Dendritic cell treated with granulocyte-macrophage colony-stimulating factor and Interleukin-4, amounts not matched to agents 40 ng/mL and 50 ng/mL, for 4 days (primary cell): ENCODE results near the gene SBNO1.

ENCODE experiments used
- H3K27ac Mint-ChIP-seq: one replicate; pipeline ENCODE4 v1.8.0; 2022; ENCODE audit warnings: mild to moderate bottlenecking, mixed read lengths
- H3K27me3 Mint-ChIP-seq: one replicate; pipeline ENCODE4 v1.8.0; 2022; ENCODE audit warnings: mild to moderate bottlenecking, mixed read lengths
- H3K36me3 Mint-ChIP-seq: one replicate; pipeline ENCODE4 v1.8.0; 2022; ENCODE audit warnings: low read depth, mixed read lengths
- H3K4me1 Mint-ChIP-seq: one replicate; pipeline ENCODE4 v1.8.0; 2022; ENCODE audit warnings: low read depth, mixed read lengths
- H3K4me3 Mint-ChIP-seq: one replicate; pipeline ENCODE4 v1.8.0; 2022; ENCODE audit warnings: mild to moderate bottlenecking, moderate library complexity, mixed read lengths
- H3K9me3 Mint-ChIP-seq: one replicate; pipeline ENCODE4 v1.8.0; 2022; ENCODE audit warnings: mixed read lengths
- intact Hi-C: fragments of 100-400 bp; cut with micrococcal nuclease; formaldehyde crosslinking; loops from one replicate; pipeline ENCODE4 v1.15.0; 2022

SBNO1 gene

DNA sequence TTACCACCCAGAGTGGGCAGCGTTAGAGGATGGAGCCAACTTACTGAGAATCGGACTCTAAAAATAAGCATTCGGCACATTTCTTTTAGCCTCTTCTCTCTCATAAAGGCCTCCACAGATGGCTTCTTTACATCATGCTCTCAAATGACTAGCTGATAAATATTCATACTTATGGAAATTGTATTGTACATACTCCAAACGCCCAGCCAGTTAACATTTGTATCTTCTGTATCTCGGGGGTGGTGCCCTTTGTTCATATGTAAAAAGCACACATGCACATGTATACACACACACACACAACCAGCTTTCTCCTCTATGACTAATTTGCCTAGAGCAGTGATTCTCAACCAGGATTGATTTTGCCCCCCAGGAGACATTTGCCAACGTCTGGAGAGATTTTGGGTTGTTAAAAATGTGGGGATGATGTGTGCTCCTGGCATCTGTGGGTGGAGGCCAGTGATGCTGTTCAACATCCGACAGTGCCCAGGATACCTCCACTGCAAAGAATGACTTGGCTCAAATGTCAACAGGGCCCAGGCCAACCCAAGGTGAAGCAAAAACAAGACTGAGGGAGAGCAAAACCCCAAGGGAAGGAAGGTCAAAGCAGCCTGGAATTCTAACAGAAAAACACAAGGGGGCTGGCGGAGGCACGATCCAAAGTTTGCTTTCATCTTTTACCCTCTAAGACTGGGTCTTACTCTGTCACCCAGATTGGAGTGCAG is 77.8 kb downstream of the SBNO1 start:
- intact Hi-C loops, result no loop called here
- no peak overlapping the region for H3K27ac Mint-ChIP-seq
- no peak overlapping the region for H3K4me3 Mint-ChIP-seq
- H3K9me3 Mint-ChIP-seq, result no peaks in the 10 kb centered on the region
- H3K27me3 Mint-ChIP-seq, result no peaks in the 10 kb centered on the region
- H3K4me1 Mint-ChIP-seq, result no peaks in the 10 kb centered on the region
- H3K36me3 Mint-ChIP-seq, result peaks cover 33% of the 10 kb centered on the region

- Mint-ChIP-seq H3K27ac (no peak overlapping the region), H3K27me3 (no peaks in the 10 kb centered on the region), H3K9me3 (no peaks in the 10 kb centered on the region), H3K4me3 (no peak overlapping the region), H3K36me3 (peaks cover 12% of the 10 kb centered on the region), H3K4me1 (no peaks in the 10 kb centered on the region)
- intact Hi-C loops, result no loop called here
Measured at GRCh38 chr12:123284669-123285068, 80.0 kb downstream of the SBNO1 start.

DNA sequence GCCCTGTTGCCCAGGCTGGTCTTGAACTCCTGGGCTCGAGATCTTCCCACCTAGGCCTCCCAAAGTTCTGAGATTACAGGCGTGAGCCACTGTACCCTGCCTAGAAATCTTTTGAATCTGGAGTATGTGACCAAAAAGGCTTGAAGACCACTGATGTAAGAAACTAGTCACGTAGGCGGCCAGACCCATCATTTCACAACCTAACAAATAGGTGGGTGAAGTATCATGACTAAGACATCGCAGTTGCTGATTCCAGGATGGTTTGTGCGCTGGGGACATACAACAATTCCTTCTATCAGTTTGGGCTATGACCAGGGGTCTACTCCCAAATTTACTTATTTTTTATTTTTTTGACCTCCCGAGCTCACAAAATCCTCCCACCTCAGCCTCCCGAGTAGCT is 81.2 kb downstream of the SBNO1 start:
- no peak overlapping the region for H3K27ac Mint-ChIP-seq
- peaks cover 1% of the 10 kb centered on the region for H3K36me3 Mint-ChIP-seq
- intact Hi-C loops, result no loop called here
- H3K4me3 Mint-ChIP-seq, result no peak overlapping the region
- no peaks in the 10 kb centered on the region for H3K9me3 Mint-ChIP-seq
- no peaks in the 10 kb centered on the region for H3K27me3 Mint-ChIP-seq
- H3K4me1 Mint-ChIP-seq, result no peaks in the 10 kb centered on the region

GRCh38 chr12:123282111-123282510 is 82.5 kb downstream of the SBNO1 start:
- Mint-ChIP-seq H3K36me3 (no peaks in the 10 kb centered on the region), H3K27me3 (no peaks in the 10 kb centered on the region), H3K9me3 (no peaks in the 10 kb centered on the region), H3K4me1 (peaks cover 5% of the 10 kb centered on the region), H3K4me3 (no peak overlapping the region), H3K27ac (no peak overlapping the region)
- intact Hi-C loops, result no loop called here

GRCh38 chr12:123280971-123281370 is 83.7 kb downstream of the SBNO1 start:
- Mint-ChIP-seq H3K4me1 (peaks cover 5% of the 10 kb centered on the region), H3K27ac (peak overlapping the region; percentile 45), H3K4me3 (no peak overlapping the region), H3K36me3 (no peaks in the 10 kb centered on the region), H3K9me3 (no peaks in the 10 kb centered on the region), H3K27me3 (no peaks in the 10 kb centered on the region)
- intact Hi-C loops, result no loop called here

GRCh38 chr12:123278101-123278627 is 86.5 kb downstream of the SBNO1 start:
- no peaks in the 10 kb centered on the region for H3K9me3 Mint-ChIP-seq
- peak overlapping the region; percentile 96 for H3K27ac Mint-ChIP-seq
- H3K4me3 Mint-ChIP-seq, result peak overlapping the region; percentile 48
- peaks cover 5% of the 10 kb centered on the region for H3K4me1 Mint-ChIP-seq
- H3K27me3 Mint-ChIP-seq, result peaks cover 2% of the 10 kb centered on the region
- intact Hi-C loops, result no loop called here
- H3K36me3 Mint-ChIP-seq, result no peaks in the 10 kb centered on the region

DNA sequence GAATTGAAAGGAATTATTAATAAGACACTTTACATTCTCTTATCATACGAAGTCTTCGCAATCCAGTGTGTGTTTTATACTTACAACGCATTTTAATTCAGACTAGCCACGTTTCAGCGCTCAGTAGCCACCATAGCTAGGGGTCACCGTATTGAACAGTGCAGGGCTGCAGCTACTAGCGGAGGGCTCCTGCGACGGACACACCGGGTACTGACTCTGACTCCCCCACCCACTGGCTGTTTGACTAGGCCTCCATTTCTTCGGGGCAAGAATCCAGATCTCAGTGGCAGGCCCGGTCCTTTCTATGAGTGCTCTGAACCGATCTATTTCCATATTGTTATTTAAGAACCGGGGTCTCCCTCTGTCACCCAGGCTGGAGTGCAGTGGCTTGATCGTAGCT is 91.5 kb downstream of the SBNO1 start:
- Mint-ChIP-seq H3K27ac (no peak overlapping the region), H3K4me1 (peaks cover 29% of the 10 kb centered on the region), H3K27me3 (peaks cover 2% of the 10 kb centered on the region), H3K36me3 (no peaks in the 10 kb centered on the region), H3K4me3 (no peak overlapping the region), H3K9me3 (no peaks in the 10 kb centered on the region)
- intact Hi-C loops, result no loop called here

DNA sequence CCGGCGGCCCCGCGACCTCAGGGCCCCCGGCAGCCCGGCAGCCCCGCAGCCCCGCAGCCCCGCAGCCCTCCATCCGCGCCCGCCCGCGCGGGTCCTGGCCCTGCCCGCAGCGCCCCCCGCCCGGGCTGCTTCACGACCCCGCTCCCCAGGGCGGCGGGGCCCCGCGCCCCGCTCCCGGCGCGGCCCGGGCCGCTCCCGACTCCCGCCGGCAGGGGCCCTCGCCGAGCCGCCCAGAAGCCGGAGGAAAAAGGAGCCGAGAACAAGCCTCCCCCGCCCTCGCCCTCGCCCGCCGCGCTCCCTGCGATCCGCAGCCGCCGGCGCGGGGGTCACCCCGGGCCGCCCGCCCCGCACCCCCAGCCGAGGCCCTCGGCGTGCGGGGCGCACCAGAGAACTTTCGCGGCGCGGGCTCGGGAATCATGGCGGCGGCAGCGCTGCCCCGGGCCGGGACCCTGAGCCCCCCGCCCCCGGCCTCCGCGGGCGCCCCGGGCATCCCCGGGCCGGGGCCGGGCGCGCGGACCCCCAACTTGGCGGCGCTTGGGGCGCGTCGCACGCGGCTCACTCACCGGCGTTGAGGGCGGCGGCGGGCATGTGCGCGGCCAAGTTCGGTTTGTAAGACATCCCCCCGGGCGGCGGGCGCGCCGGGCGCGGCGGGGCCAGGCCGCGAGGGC is 93.5 kb downstream of the SBNO1 start:
- H3K4me3 Mint-ChIP-seq, result peak overlapping the region; percentile 83
- intact Hi-C loops, result no loop called here
- H3K9me3 Mint-ChIP-seq, result no peaks in the 10 kb centered on the region
- peaks cover 13% of the 10 kb centered on the region for H3K36me3 Mint-ChIP-seq
- H3K4me1 Mint-ChIP-seq, result peaks cover 43% of the 10 kb centered on the region
- no peak overlapping the region for H3K27ac Mint-ChIP-seq
- peaks cover 2% of the 10 kb centered on the region for H3K27me3 Mint-ChIP-seq

DNA sequence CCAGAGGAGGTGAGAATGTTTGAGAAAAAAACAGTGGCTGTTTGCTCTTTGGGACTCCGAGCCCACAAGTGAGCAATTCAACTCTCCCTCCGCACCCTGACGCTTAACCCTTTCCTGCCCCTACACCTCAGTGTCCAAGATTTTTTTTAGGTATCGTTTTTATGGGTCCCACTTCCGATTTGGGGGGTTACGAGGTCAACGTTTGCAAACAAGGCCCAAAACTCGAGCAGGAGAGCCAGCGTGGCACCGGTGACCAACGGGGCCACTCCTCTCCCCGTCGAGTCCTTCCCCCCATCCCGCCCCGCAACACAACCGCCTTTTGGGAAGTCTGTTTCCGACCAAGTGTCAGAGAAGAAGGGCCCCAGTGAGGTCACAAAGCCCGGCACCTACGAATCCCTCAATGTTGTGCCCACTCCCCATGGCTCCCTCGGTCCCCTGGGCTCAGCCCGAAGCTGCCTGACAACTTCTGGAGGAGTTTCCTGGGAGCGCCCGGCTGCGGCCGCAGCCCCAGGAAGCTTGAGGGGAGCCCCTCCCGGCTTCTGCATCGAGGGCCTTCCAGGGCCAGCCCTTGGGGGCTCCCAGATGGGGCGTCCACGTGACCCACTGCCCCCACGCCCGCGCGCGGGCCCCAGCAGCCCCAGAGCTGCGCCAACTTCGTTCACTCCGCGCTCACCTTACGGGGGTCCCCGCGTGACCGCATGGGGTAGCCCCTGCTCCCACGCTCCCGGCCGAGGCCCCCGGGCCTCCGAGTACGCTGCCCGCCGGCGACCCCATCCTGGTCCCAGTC is 94.2 kb downstream of the SBNO1 start:
- Mint-ChIP-seq H3K4me1 (peaks cover 50% of the 10 kb centered on the region), H3K9me3 (no peaks in the 10 kb centered on the region), H3K27me3 (peaks cover 2% of the 10 kb centered on the region), H3K4me3 (peak overlapping the region; percentile 83), H3K27ac (peak overlapping the region; percentile 73), H3K36me3 (peaks cover 21% of the 10 kb centered on the region)
- intact Hi-C loops, result no loop called here

DNA sequence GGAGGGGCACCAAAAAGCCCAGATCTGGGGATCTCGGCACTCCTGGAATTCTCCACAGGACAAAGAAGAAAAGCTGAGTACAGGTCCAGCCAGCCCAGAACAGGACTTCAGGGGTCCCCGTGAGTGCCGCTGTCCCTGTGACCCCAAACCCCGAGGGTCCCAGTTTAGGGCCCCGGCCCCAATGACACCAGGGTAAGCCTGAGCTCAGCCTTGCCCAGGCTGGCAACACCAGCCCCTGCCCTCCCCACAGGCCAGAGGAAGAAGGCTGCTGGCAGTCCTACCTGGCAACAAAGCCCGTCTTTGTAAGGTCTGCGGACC is 94.8 kb downstream of the SBNO1 start:
- Mint-ChIP-seq H3K4me1 (peaks cover 52% of the 10 kb centered on the region), H3K27me3 (peaks cover 2% of the 10 kb centered on the region), H3K4me3 (peak overlapping the region; percentile 83), H3K9me3 (no peaks in the 10 kb centered on the region), H3K36me3 (peaks cover 26% of the 10 kb centered on the region), H3K27ac (peak overlapping the region; percentile 73)
- intact Hi-C loops, result loop anchor here (10.0 kb wide), 1 partner anchor 45 kb away; no protein-coding TSS in a partner anchor

GRCh38 chr12:123269395-123269892 is 95.2 kb downstream of the SBNO1 start:
- H3K27me3 Mint-ChIP-seq, result peaks cover 2% of the 10 kb centered on the region
- H3K4me1 Mint-ChIP-seq, result peaks cover 56% of the 10 kb centered on the region
- peak overlapping the region; percentile 73 for H3K27ac Mint-ChIP-seq
- H3K9me3 Mint-ChIP-seq, result no peaks in the 10 kb centered on the region
- peaks cover 30% of the 10 kb centered on the region for H3K36me3 Mint-ChIP-seq
- intact Hi-C loops, result loop anchor here (10.0 kb wide), 1 partner anchor 45 kb away; no protein-coding TSS in a partner anchor
- peak overlapping the region; percentile 83 for H3K4me3 Mint-ChIP-seq

DNA sequence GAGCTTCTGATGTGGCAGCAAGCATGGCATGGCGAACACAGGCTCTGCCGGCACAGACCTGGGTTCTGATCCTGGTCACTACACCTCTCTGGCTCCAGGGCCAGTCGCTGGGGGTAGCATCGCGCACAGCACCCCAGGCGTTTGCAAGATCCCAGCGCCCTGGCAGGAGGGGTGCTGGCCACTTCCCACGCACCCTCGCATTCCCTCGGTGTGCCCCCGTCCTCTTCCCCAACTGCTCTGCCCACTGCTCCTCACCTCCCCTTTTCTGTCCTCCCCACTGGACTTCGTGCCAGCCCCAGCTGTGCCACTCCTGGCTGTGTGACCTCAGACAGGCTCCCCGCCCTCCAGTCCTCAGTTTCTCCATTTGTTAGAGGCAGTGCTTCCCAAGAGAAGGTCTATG is 95.8 kb downstream of the SBNO1 start:
- H3K36me3 Mint-ChIP-seq, result peaks cover 36% of the 10 kb centered on the region
- H3K4me3 Mint-ChIP-seq, result peak overlapping the region; percentile 83
- peak overlapping the region; percentile 73 for H3K27ac Mint-ChIP-seq
- intact Hi-C loops, result loop anchor here (10.0 kb wide), 1 partner anchor 46 kb away; no protein-coding TSS in a partner anchor
- peaks cover 57% of the 10 kb centered on the region for H3K4me1 Mint-ChIP-seq
- peaks cover 2% of the 10 kb centered on the region for H3K27me3 Mint-ChIP-seq
- no peaks in the 10 kb centered on the region for H3K9me3 Mint-ChIP-seq

DNA sequence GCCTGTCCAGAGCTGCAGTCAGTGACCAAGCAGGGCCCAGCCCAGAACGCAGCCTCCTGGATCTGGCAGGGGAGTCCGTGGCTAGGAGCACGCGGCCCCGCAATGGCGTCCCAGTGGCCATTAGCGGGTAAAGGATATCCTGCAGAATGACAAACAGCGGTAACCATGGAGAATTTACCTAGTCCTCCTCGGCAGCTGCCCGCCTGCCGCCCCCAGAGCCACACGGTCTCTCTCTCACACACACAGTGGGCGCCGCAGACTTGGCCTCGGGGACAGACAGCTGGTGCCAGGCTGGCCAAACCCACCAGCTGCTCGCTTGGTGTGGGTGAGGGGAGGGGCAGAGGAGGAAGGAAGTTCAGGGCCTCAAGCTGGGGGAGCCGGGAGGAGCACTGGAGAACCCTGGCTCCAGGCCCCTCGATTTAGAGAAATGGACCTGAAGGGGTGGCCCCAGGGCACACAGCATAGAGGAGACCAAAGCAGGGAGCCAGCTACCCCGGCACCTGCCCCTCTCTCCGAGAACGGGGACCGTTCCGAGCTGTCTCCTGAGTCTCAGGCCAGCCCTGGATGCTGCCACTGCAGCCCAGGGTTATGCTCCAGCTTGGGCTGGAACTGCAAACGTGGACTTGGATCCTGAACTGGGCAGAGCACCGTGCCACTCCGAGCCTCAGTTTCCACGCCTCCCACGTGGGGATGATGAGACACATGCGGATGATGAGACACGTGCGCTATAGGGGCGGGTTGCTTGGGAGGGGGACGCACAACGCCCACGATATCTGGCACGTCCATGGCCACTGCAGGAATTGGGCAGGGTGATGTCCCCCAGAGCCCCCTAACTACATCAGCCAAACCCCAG is 96.4 kb downstream of the SBNO1 start:
- Mint-ChIP-seq H3K4me1 (peaks cover 57% of the 10 kb centered on the region), H3K27me3 (no peaks in the 10 kb centered on the region), H3K4me3 (peak overlapping the region; percentile 70), H3K36me3 (peaks cover 43% of the 10 kb centered on the region), H3K9me3 (no peaks in the 10 kb centered on the region), H3K27ac (peak overlapping the region; percentile 73)
- intact Hi-C loops, result loop anchor here (10.0 kb wide), 1 partner anchor 47 kb away; no protein-coding TSS in a partner anchor
